ENCODE data around the gene ARMC5.
"Not testable (repeated sequence)": the region's sequence is repeated elsewhere in the genome, so short reads cannot be mapped to it uniquely, and the experiment has no call there.

Gene ARMC5

DNA sequence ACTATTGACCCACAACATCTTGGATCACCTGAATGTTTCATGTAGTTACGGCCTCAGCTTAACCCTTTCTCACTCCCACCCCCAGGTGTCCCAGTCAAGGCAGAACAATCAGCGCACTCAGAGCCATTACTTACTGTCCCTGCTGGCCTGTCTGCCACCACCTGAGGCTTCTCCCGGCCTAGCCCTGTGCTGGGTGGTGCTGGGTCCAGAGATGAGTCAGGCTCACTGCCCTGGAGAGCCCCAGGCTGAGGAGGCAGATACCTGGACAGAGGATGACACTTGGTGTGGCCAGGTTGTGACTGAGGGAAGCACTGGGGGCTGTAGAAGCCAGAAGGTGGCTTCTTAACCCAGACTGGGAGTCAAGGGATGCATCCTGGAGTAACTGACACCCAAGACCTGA lies 19.7 kb downstream of the ARMC5 start:
- DNase-seq: no peak

DNA sequence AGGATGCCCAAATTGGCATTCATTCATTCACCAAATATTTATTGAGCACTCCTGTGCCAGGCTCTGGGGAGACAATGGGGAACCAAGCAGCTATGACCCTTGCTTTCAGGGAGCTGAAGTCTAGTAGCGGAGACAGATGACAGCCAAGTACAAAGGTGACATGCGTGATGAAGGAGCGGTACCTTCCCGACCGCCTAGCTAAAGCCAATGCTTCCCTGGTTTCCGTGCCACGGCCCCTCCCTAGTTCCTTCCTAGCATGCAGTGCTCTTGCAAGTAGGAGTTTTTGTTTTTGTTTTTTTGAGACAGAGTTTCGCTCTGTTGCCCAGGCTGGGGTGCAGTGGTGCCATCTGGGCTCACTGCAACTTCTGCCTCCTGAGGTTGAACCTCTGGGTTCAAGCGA lies 20.4 kb downstream of the ARMC5 start:
- no peak for DNase-seq

DNA sequence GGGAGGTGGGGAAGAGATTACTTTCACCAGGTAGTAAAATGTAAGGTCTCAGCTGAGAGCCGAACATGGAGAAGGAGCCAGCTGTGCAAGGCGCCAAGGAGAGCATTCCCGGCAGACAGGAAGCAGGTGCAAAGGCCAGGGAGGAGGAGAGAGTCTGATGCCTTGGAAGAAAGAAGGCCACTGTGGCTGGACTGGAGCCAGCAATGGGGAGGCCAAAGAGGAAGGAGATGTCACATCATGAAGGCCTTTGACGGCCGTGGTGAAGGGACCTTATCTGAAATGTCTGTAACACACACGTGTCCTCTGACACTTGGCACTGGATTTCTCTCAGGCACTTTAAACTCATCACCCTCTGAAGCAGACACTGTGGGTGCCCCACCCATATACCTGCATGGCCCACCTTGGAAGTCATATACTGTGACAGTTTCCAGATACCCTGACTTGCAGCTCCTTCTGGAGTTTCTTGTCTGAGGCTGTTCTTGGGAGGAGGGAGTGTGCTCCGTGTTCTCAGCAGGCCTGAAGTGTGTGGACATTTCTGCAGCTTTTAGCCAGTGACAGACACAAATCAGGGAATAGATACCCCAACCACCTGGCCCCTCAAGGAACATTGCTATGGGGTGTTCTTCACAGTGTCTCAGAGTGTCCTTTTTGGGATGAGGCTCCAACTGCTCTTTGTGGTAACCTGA lies 21.7 kb downstream of the ARMC5 start:
- no peak for DNase-seq

DNA sequence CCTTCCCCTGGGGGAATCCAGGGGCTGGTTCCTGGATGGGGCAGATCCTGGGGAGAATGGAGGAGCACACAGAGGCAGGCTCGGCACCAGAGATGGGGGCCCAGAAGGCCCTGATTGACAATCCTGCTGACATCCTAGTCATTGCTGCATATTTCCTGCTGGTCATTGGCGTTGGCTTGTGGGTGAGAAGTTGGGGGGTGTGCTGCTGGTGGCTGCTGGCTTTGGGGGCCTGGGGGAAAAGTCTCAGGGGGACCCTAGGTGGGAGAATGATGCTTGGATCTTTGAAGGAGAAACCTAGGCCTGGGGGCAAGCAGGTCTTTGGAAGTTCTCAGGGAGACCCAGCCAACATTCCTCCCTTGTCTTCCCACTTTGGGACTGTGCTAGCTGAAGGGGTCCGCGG lies 23.8 kb downstream of the ARMC5 start, which contains the start of gene SLC5A2:
TSS of gene SLC5A2 (plus strand) at position 43 of the 400 bp plus-strand sequence. CDS start at position 57, 14 bp downstream.
- no peak for DNase-seq

DNA sequence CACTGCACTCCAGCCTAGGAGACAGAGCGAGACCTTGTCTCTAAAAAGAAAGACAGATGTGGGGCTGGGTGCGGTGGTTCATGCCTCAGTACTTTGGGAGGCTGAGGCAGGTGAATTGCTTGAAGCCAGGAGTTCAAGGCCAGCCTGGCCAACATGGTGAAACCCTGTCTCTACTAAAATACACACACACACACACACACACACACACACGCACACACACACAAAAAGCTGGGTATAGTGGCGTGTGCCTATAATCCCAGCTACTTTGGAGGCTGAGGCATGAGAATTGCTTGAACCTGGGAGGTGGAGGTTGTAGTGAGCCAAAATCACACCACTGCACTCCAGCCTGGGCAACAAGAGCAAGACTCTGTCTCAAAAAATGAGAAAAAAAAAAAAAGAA lies 24.7 kb downstream of the ARMC5 start:
- DNase-seq: not testable (repeated sequence)

GRCh38 chr16:31484491-31485171 lies 25.3 kb downstream of the ARMC5 start:
- DNase-seq: no peak

GRCh38 chr16:31485571-31485970 lies 26.3 kb downstream of the ARMC5 start:
- no peak for DNase-seq

GRCh38 chr16:31486045-31486444 lies 26.7 kb downstream of the ARMC5 start:
- no peak for DNase-seq

DNA sequence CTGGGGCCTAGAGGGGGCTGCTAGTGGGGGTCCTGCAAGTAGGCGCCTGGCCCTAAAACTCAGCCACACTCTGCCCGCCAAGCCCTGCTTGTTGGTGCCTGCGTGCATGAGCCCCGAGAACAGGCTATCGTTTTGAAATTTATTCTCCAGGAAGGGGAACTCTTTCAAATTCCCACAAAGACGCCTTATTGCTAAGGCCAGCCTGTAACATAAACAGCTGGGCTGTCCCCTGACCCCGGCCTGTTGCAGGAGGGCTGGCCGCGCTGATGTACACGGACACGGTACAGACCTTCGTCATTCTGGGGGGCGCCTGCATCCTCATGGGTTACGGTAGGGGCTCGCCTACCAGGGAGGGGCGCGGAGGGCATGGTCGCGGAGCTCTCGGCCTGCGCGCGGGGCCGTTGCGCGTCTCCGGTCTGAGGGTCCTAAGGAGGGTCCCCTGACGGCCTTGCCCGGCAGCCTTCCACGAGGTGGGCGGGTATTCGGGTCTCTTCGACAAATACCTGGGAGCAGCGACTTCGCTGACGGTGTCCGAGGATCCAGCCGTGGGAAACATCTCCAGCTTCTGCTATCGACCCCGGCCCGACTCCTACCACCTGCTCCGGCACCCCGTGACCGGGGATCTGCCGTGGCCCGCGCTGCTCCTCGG lies 27.9 kb downstream of the ARMC5 start:
- DNase-seq: no peak

DNA sequence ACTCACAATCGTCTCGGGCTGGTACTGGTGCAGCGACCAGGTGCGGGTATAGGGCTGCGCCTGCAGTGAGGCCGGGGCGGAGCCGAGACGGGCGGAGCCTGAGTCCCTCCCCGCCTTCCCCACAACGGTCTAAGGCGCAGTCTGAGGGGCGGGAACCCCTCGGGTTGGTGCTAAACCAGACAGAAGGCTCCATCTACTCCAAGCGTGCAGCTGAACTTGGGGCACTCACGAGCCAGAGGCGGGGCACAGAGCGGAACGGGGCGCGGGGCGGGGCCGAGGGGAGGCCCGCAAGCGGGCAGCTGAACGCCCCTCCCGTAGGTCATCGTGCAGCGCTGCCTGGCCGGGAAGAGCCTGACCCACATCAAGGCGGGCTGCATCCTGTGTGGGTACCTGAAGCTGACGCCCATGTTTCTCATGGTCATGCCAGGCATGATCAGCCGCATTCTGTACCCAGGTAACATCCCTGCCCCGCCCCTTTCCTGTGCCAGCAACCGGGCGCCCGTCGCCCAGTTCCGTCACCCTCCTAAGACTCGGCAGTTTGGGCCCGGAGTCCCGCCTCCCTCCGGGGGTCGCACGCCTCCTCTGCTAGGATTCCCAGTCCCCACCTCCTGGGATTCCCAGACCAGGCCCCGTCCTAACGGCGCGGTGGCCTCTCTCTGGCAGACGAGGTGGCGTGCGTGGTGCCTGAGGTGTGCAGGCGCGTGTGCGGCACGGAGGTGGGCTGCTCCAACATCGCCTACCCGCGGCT lies 28.6 kb downstream of the ARMC5 start:
- peak in 1 of 2 experiments; percentile 38 for DNase-seq

- no peak for DNase-seq
Measured at GRCh38 chr16:31488468-31489297, 29.4 kb downstream of the ARMC5 start.

DNA sequence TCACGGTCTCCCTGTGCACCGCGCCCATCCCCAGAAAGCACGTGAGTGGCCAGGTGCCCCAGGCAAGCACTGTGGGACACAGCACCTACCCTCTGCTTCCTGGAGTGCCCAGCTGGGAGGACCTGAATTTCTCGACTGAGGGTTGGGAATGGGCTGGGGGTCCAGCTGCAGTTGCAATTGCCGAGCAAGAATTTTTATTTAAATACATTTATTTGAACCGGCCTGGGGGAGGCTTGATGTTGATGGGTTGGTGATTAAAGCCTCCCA lies 29.9 kb downstream of the ARMC5 start:
- no peak for DNase-seq

- no peak for DNase-seq
Measured at GRCh38 chr16:31489616-31490584, 30.6 kb downstream of the ARMC5 start.

DNA sequence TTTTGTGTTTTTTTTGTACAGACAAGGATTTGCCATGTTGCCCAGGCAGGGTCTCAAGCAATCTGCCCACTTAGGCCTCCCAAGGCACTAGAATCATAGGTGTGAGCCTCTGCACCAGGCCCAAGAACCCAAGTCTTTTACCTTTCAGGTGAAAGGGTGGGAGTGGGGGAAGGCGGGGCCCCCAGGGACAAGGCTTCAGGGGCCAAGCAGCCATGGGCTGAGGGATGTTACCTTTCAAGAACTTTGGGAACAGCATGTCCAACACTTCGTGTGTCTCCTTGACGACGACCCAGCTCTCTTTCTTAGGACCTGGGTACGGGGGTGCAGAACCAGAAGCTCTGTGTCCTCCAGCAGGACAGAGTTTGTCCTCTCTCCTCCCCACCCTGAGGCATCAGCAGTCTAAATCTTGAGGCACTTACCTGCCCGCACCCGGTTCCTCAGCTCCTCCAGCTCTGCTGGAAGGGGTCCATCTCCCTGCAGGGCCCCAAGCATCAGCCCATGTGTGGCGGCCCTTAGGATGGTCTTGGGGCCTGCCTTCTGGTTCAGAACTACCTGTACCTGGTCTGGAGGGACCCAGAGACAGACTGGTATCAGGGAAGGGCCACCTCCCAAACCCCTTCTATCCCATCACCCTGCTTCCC lies 32.6 kb downstream of the ARMC5 start:
- no peak for DNase-seq

DNA sequence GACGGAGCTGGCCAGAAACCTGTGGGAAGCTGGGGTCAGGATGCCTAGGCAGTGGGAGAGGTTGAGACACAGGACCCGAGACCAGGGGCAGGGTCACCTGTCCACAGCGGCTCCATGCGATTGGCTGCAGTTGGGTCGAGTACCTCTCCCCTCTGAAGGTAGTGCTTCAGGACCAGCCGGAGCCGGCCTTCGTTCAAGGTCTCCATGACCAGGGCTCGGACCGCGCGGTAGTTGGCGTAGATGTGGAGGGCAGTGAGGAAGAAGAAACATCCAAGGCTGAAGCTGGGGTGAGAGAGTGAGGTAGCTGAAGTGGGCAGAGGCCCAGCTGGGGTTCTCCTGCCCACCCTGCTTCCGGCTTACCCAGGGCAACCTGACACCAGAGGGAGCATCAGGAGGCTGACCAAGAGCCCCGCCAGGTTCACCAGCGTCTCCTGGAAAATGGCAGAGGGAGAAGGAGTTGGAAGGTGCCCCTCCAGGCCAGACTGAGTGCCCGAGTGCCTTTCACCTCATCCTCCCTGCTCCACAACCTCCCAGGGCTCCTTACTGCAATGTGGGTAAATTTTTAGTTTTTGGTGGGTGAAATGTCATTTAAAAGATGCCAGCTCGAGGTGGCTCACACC lies 34.3 kb downstream of the ARMC5 start:
- DNase-seq: no peak

GRCh38 chr16:31496670-31497069 lies 37.4 kb downstream of the ARMC5 start:
- DNase-seq: no peak

DNA sequence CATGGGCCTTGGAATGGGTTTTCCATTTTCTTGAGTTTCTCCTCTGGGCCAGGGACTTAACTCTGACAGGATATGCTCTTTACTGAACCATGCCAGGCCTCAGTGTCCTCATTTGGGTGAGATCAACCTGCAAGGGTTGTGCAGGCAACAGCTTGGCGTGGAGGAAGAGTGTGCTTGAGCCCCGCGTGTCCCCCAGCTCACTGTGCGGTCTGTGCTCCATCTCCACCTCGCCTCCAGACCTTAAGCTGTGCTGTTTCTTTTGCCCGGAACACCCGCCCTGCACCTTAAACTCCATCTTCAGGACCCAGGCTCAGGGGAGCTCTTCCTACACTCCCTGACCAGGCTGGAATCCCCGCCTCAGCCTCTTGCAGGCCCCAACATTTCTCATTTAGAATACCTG lies 39.2 kb downstream of the ARMC5 start:
- no peak for DNase-seq

- no peak for DNase-seq
Measured at GRCh38 chr16:31499928-31500327, 40.6 kb downstream of the ARMC5 start.

DNA sequence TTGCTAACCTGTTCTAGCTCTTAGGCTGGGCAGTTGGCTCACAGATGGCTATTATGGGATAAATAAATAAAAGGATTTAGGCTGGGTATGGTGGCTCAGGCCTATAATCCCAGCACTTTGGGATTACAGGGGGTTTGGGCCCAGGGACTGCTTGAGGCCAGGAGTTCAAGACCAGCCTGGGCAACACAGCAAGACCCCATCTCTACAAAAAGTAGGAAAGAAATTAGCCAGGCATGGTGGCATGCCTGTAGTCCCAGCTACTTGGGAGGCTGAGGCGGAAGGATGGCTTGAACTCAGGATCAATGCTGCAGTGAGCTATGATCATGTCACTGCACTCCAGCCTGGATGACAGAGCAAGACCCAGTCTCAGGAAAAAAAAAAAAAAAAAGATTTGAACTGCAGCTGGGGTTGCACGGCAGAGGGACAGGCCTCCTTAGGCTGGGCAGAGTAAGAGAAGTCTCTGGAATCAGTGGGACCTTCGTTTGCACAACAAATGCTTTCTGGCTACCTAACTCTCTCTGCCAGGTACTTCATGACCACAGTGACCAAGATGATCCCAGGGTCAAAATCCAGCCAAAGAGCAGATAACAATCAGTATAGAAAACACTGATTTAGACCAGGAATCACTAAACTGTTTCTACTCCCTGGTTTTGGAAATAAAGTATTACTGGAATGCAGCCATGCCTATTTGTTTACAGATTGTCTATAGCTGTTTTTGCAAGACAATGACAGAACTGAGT lies 42.1 kb downstream of the ARMC5 start:
- DNase-seq: no peak

- DNase-seq: no peak
Measured at GRCh38 chr16:31501966-31502348, 42.7 kb downstream of the ARMC5 start.

All from NCI-H446 (cell line).